IPS DF 6.9 (cell line): ENCODE measurements around the gene ME3.
"Not testable (repeated sequence)": the region's sequence is repeated elsewhere in the genome, so short reads cannot be mapped to it uniquely, and the experiment has no call there.

Experiments
- DNase-seq: peaks from one replicate; pipeline ENCODE4 v3.0.0-alpha.2; 2013; ENCODE audit warnings: low read depth, low spot score
- H3K27ac ChIP-seq: one replicate; pipeline ENCODE4 v1.5.1; 2013; ENCODE audit warnings: low read length, control low read depth
- H3K27me3 ChIP-seq: 2 replicates; pipeline ENCODE4 v1.6.1; 2013; ENCODE audit warnings: mild to moderate bottlenecking, low read length; ENCODE audit not compliant: control insufficient read depth, insufficient read depth
- H3K36me3 ChIP-seq: 2 replicates; pipeline ENCODE4 v1.6.1; 2013; ENCODE audit warnings: low read length; ENCODE audit not compliant: control insufficient read depth, insufficient read depth
- H3K4me1 ChIP-seq: 2 replicates; pipeline ENCODE4 v1.6.1; 2013; ENCODE audit warnings: low read length; ENCODE audit not compliant: control insufficient read depth, insufficient read depth
- H3K4me3 ChIP-seq: 2 replicates; pipeline ENCODE4 v1.5.1; 2013; ENCODE audit warnings: mild to moderate bottlenecking, low read length
- H3K9me3 ChIP-seq: 2 replicates; pipeline ENCODE4 v1.6.1; 2013; ENCODE audit warnings: low read length, inconsistent platforms; ENCODE audit not compliant: control insufficient read depth, insufficient read depth
- WGBS: extraction: QIAGEN DNeasy Blood & Tissue Kit; methylation state at CpG from one replicate; pipeline ENCODE4 v1.1.7; 2013; ENCODE audit warnings: mixed read lengths, missing lambda C conversion rate; ENCODE audit not compliant: insufficient read length, insufficient coverage; 5-methylcytosine and 5-hydroxymethylcytosine counted together

Gene ME3

GRCh38 chr11:86547727-86548126, 124.7 kb downstream of the ME3 start:
- H3K4me3 ChIP-seq = no peak overlapping the region
- H3K4me1 ChIP-seq = no peaks in the 10 kb centered on the region
- H3K27ac ChIP-seq = no peak overlapping the region
- WGBS = no CpG with 5 or more reads among the region's 2 CpGs
- H3K36me3 ChIP-seq = no peaks in the 10 kb centered on the region
- no peaks in the 10 kb centered on the region for H3K27me3 ChIP-seq
- DNase-seq = no peak
- H3K9me3 ChIP-seq = no peaks in the 10 kb centered on the region

- DNase-seq, H3K4me1 ChIP-seq, H3K27me3 ChIP-seq, H3K9me3 ChIP-seq, H3K27ac ChIP-seq, H3K4me3 ChIP-seq, H3K36me3 ChIP-seq: not testable (repeated sequence)
- no CpG with 5 or more reads among the region's 3 CpGs for WGBS
These were observed 131.1 kb downstream of the ME3 start for GRCh38 chr11:86541299-86541698.

- no peak for DNase-seq
- no CpG with 5 or more reads among the region's 3 CpGs for WGBS
- Histone ChIP-seq H3K9me3 (no peaks in the 10 kb centered on the region), H3K4me1 (no peaks in the 10 kb centered on the region), H3K36me3 (no peaks in the 10 kb centered on the region), H3K4me3 (no peak overlapping the region), H3K27ac (no peak overlapping the region), H3K27me3 (no peaks in the 10 kb centered on the region)
These were observed 134.2 kb downstream of the ME3 start for GRCh38 chr11:86538223-86538548.

- no peaks in the 10 kb centered on the region for H3K9me3 ChIP-seq
- H3K36me3 ChIP-seq = no peaks in the 10 kb centered on the region
- H3K27me3 ChIP-seq = no peaks in the 10 kb centered on the region
- H3K4me1 ChIP-seq = no peaks in the 10 kb centered on the region
- DNase-seq = no peak
- H3K4me3 ChIP-seq = no peak overlapping the region
- H3K27ac ChIP-seq = no peak overlapping the region
These were observed 134.7 kb downstream of the ME3 start for GRCh38 chr11:86537541-86538222.

GRCh38 chr11:86535773-86536172, 136.6 kb downstream of the ME3 start:
- Histone ChIP-seq H3K27ac (no peak overlapping the region), H3K27me3 (no peaks in the 10 kb centered on the region), H3K9me3 (no peaks in the 10 kb centered on the region), H3K4me3 (no peak overlapping the region), H3K36me3 (no peaks in the 10 kb centered on the region), H3K4me1 (no peaks in the 10 kb centered on the region)
- DNase-seq = no peak

- H3K36me3 ChIP-seq = no peaks in the 10 kb centered on the region
- H3K27me3 ChIP-seq = no peaks in the 10 kb centered on the region
- no peaks in the 10 kb centered on the region for H3K4me1 ChIP-seq
- no peaks in the 10 kb centered on the region for H3K9me3 ChIP-seq
- no peak for DNase-seq
- no peak overlapping the region for H3K4me3 ChIP-seq
- no CpG with 5 or more reads among the region's 2 CpGs for WGBS
- H3K27ac ChIP-seq = no peak overlapping the region
These were observed 147.6 kb downstream of the ME3 start for GRCh38 chr11:86524620-86525352.

- DNase-seq = no peak
These were observed 148.4 kb downstream of the ME3 start for GRCh38 chr11:86523738-86524619.

GRCh38 chr11:86522512-86522911, 149.9 kb downstream of the ME3 start:
- WGBS = no CpG with 5 or more reads among the region's 5 CpGs
- not testable (repeated sequence) for H3K4me1 ChIP-seq, H3K27ac ChIP-seq, DNase-seq, H3K4me3 ChIP-seq, H3K36me3 ChIP-seq, H3K27me3 ChIP-seq, H3K9me3 ChIP-seq

More at GRCh38 chr11:86523738-86524619, 148.4 kb downstream of the ME3 start:
- Histone ChIP-seq H3K9me3 (no peaks in the 10 kb centered on the region), H3K4me3 (no peak overlapping the region), H3K27ac (no peak overlapping the region), H3K27me3 (no peaks in the 10 kb centered on the region), H3K4me1 (no peaks in the 10 kb centered on the region), H3K36me3 (no peaks in the 10 kb centered on the region)
- WGBS = no CpG with 5 or more reads among the region's 5 CpGs

- Histone ChIP-seq H3K27me3 (no peaks in the 10 kb centered on the region), H3K36me3 (no peaks in the 10 kb centered on the region), H3K9me3 (no peaks in the 10 kb centered on the region), H3K4me3 (no peak overlapping the region), H3K4me1 (no peaks in the 10 kb centered on the region), H3K27ac (no peak overlapping the region)
- WGBS = no CpG with 5 or more reads among the region's 5 CpGs
- no peak for DNase-seq
These were observed 153.1 kb downstream of the ME3 start for GRCh38 chr11:86519064-86519911.

- DNase-seq = no peak
- Histone ChIP-seq H3K4me1 (no peaks in the 10 kb centered on the region), H3K9me3 (no peaks in the 10 kb centered on the region), H3K27me3 (no peaks in the 10 kb centered on the region), H3K27ac (no peak overlapping the region), H3K4me3 (no peak overlapping the region), H3K36me3 (no peaks in the 10 kb centered on the region)
- no CpG with 5 or more reads among the region's 6 CpGs for WGBS
These were observed 154.2 kb downstream of the ME3 start for GRCh38 chr11:86518211-86518610.
